GM18507 (cell line): ENCODE data around the gene SYCE1.
"Not testable (repeated sequence)": the region's sequence is repeated elsewhere in the genome, so short reads cannot be mapped to it uniquely, and the experiment has no call there.

Experiments used
- DNase-seq: peaks from one replicate; pipeline ENCODE4 v3.0.0; 2011; ENCODE audit warnings: low read depth; ENCODE audit not compliant: insufficient read length; ENCODE audit errors: extremely low spot score
- FAIRE-seq: peaks from 2 replicates; lab custom pipeline; 2011; peaks lifted over from hg19 to GRCh38; lab: Jason Lieb, UNC

Gene SYCE1

DNA sequence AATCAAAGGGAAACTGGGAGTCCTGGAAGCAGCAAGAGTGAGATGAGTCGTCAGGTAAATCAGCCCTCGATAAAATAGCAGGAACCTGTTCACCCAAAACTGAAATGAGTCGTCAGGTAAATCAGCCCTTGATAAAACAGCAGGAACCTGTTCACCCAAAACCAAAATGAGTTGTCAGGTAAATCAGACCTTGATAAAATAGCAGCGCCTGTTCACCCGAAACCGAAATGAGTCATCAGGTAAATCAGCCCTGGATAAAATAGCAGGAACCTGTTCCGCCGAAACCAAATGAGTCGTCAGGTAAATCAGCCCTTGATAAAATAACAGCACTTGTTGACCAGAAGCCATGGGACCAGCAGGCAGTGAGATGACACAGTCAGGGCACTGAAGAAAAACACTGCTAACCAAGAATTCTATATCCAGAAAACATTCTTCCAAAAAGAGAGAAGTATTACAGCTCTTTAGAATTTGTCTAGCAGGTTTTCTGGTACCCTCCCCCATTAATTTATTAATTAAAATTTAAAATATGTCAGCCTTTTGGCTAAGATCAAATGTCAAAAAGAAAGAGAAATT is 41.7 kb downstream of the SYCE1 start:
- FAIRE-seq (no peak), DNase-seq (no peak)

DNA sequence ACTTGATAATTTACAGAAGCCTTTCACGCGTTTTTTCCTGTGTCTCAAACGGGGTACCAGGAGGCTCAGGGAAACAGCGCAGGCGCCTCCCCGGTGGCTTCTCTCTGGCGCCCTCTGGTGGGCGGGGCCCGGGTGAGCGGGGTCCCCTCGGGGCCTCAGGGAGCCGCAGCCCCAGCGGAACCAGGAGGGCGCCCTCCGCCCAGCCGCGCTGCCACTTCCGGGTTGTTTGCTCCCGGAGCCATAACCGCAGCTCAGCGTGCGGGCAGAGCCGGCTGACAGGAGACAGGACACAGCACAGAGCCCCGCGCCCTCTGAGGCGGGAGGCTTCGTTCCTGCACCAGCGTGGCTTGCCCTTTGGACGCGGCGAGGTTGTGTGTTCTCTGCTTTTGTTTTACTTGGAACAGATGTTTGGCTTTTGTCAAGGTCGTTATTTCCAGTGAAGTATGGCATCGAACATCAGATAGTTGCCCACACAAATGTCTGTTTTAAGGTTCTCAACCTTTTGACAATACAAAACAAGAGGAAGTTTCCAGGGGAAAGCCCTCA is 45.1 kb downstream of the SYCE1 start:
- FAIRE-seq: peak; percentile 64
- DNase-seq: peak; percentile 79

DNA sequence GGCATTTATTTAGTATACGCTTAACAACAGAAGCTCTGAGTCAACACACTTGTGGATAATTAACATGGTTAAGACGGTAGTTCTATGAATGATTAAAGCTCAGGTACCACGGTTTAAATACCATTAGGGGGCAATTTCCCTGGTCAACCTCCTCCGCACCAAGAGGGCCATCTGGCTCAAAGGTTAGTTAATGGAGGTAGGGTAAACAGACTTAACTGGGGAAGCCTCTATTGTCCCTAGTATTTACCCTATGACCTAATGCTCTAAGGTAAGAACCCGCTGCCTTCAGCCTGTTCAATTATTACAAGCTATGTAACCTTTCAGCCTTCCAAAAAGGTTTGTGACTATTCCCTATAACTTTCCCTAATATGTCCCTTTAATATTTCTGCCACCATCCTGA is 46.9 kb downstream of the SYCE1 start:
- DNase-seq, FAIRE-seq: not testable (repeated sequence)

DNA sequence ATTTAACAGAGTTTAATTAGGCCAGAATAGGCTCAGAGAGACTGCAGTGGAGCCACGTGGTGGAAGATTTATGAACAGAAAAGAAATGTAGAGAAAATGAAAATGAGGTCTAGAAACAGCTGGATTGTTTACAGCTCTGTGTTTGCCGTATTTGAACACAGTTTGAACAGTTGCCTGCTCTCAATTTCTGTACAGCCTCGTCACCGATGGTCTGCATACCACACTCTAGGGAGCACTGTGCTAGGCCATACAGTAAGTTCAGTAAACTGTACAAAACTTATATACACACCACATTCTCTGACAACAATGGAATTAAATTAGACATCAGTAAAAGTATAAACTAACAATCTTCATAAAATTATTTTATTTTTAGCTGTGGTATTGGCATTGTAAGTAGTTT is 49.3 kb downstream of the SYCE1 start:
- FAIRE-seq: no peak
- no peak for DNase-seq

DNA sequence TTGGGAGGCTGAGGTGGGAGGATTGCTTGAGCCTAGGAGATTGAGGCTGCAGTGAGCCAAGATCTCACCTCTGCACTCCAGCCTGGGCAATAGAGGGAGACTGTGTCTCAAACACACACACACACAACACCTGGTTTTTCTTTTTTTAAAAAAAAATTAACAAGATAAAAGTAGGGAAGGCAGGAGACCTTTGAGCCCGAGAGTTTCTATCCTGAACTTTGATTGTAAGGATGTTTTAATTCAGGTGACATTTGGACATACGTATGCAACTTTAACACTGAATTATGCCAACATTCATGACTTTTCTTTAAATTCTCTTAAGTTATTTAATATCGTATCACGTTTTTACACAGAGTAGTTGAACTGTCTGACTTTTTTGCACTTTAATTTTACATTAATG is 49.9 kb downstream of the SYCE1 start:
- DNase-seq (no peak), FAIRE-seq (no peak)

DNA sequence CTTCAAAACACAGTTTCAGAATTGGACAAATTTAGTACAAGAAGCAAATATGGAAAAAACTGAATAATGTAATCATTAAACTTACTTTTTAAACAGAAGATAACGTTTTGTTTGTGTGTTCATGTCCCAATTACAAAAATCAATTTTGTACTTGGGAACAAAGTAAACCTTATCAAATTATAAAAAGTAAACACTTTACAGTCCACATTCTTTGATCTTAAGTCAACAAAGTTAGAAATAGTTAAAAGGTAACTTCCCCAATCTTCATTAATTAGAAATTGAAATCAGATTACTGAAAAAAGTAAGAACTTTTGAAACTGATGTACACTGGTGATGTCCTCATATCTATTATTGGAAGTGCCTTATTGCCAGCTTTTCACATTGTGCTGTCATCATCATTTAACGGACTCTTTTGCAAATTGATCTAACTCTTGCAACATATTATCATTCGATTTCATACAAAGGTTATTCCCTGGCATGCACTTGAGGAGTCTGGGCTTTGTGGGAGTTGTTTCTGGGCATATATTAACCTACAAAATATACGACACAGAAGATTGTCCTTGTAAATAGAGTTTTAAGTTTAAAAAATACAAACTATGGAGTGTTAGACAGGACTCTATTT is 53.4 kb downstream of the SYCE1 start:
- no peak for FAIRE-seq
- no peak for DNase-seq

DNA sequence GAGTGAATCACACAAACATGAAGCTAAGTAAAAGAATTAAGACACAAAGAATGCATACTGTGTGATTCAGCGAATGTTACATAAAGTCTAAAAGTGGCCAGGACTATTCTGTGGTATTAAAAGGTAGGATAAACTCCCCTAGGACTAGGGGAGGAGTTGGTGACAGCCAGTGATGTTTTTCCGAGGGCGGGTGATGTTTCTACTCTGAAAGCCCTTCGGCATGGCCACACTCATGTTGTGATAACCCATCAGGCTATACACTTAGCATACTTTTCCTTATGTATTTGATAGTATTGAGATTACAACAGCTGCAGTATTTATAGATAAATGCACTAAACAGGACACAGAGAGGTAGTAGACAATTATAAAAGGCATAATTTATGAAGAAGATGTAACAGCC is 54.0 kb downstream of the SYCE1 start:
- FAIRE-seq (no peak), DNase-seq (no peak)

DNA sequence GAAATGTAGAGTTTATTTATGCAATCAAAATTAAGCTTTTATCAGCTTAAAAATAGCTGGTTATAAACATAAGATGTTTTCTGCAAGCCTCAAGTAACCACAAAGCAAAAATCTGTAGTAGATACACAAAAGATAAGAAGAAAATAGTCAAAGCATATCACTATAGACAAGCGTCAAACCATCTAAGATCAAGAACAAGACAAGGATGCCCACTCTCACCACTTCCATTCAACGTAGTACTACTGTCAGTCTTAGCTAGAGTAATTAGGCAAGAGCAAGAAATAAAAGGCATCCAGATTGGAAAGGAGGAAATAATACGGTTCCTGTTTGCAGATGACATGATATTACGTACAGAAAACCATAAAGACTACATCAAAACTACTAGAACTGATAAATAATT is 55.7 kb downstream of the SYCE1 start:
- DNase-seq: no peak
- FAIRE-seq: no peak
